GM12874 (cell line): Measurements from ENCODE around the gene SUPT3H.

Experiments
- CTCF ChIP-seq: IDR thresholded peaks from 2 replicates; pipeline ENCODE4 v1.5.1; 2011; ENCODE audit warnings: low read depth, mild to moderate bottlenecking, control low read depth, low read length, moderate library complexity; ENCODE audit not compliant: insufficient read depth

The SUPT3H gene

GRCh38 chr6:45371924-45372573, 5.7 kb downstream of the SUPT3H start:
- no peak for TF ChIP-seq CTCF

- TF ChIP-seq CTCF: no peak
Measured at GRCh38 chr6:45369870-45370269, 7.9 kb downstream of the SUPT3H start.

GRCh38 chr6:45367999-45368398, 9.7 kb downstream of the SUPT3H start:
- TF ChIP-seq CTCF: no peak

- TF ChIP-seq CTCF: no peak
Measured at GRCh38 chr6:45366534-45366933, 11.2 kb downstream of the SUPT3H start.

- TF ChIP-seq CTCF: no peak
Measured at GRCh38 chr6:45365036-45365435, 12.7 kb downstream of the SUPT3H start.

GRCh38 chr6:45364466-45364865, 13.3 kb downstream of the SUPT3H start:
- TF ChIP-seq CTCF: no peak

GRCh38 chr6:45353654-45354053, 24.1 kb downstream of the SUPT3H start:
- TF ChIP-seq CTCF: no peak

- no peak for TF ChIP-seq CTCF
Measured at GRCh38 chr6:45351667-45352066, 26.1 kb downstream of the SUPT3H start.
